ENCODE data around the gene OXCT1.
A peak's percentile ranks its signal among the peaks of the same experiment; 100 is the strongest.

Gene OXCT1

GRCh38 chr5:41843456-41844370, 26.5 kb downstream of the OXCT1 start:
- H3K4me3 ChIP-seq (ENCODE audit: low read depth, low read length) = no peak overlapping the region
- DNase-seq (ENCODE audit: low read depth) = peak; percentile 67
- TF ChIP-seq POLR2A (IDR thresholded peaks at IDR 0.05; ENCODE audit: extremely low read depth, insufficient read length) (no peak), MAX (IDR thresholded peaks at IDR 0.05; ENCODE audit: low read depth, low read length) (0 out of 2 replicates have a peak, but pooled peaks have one; percentile 4), CTCF (IDR thresholded peaks at IDR 0.05; ENCODE audit: low read depth, low read length) (peak; percentile 73), MYC (IDR thresholded peaks at IDR 0.05; ENCODE audit: low read depth, low read length) (no peak; the same call in 1 of the 2 replicates)

GRCh38 chr5:41842777-41843176, 27.4 kb downstream of the OXCT1 start:
- H3K4me3 ChIP-seq (ENCODE audit: low read depth, low read length) = no peak overlapping the region
- TF ChIP-seq MYC (IDR thresholded peaks at IDR 0.05; ENCODE audit: low read depth, low read length) (no peak), MAX (IDR thresholded peaks at IDR 0.05; ENCODE audit: low read depth, low read length) (no peak), CTCF (IDR thresholded peaks at IDR 0.05; ENCODE audit: low read depth, low read length) (no peak), POLR2A (IDR thresholded peaks at IDR 0.05; ENCODE audit: extremely low read depth, insufficient read length) (no peak)
- DNase-seq (ENCODE audit: low read depth) = no peak

GRCh38 chr5:41841325-41841724, 28.9 kb downstream of the OXCT1 start:
- TF ChIP-seq MAX (IDR thresholded peaks at IDR 0.05; ENCODE audit: low read depth, low read length) (no peak), MYC (IDR thresholded peaks at IDR 0.05; ENCODE audit: low read depth, low read length) (no peak), CTCF (IDR thresholded peaks at IDR 0.05; ENCODE audit: low read depth, low read length) (no peak), POLR2A (IDR thresholded peaks at IDR 0.05; ENCODE audit: extremely low read depth, insufficient read length) (no peak)
- no peak for DNase-seq (ENCODE audit: low read depth)
- no peak overlapping the region for H3K4me3 ChIP-seq (ENCODE audit: low read depth, low read length)

- no peak for DNase-seq (ENCODE audit: low read depth)
- no peak for TF ChIP-seq POLR2A (IDR thresholded peaks at IDR 0.05; ENCODE audit: extremely low read depth, insufficient read length)
- no peak for TF ChIP-seq CTCF (IDR thresholded peaks at IDR 0.05; ENCODE audit: low read depth, low read length)
- no peak overlapping the region for H3K4me3 ChIP-seq (ENCODE audit: low read depth, low read length)
These were observed 30.0 kb downstream of the OXCT1 start for GRCh38 chr5:41840251-41840650.

GRCh38 chr5:41837793-41838192, 32.4 kb downstream of the OXCT1 start:
- TF ChIP-seq MAX (IDR thresholded peaks at IDR 0.05; ENCODE audit: low read depth, low read length) = no peak
- no peak for TF ChIP-seq MYC (IDR thresholded peaks at IDR 0.05; ENCODE audit: low read depth, low read length)
- no peak for TF ChIP-seq CTCF (IDR thresholded peaks at IDR 0.05; ENCODE audit: low read depth, low read length)
- no peak for TF ChIP-seq POLR2A (IDR thresholded peaks at IDR 0.05; ENCODE audit: extremely low read depth, insufficient read length)
- DNase-seq (ENCODE audit: low read depth) = no peak
- H3K4me3 ChIP-seq (ENCODE audit: low read depth, low read length) = no peak overlapping the region
